CD4-positive, CD25-positive, alpha-beta regulatory T cell (primary cell): ENCODE data around the gene DYNC1I1. TPM values are rescaled to one million over a fixed set of nuclear protein-coding genes. Genes with fewer than 3 reads are reported as not detected.

ENCODE experiments used
- ATAC-seq, 2 donors: fragments of 150-1000 bp; cut with Tn5 transposase; one replicate each; pipeline ENCODE4 v1.10.0; 2021; ENCODE audit warnings: low read depth in 2 of 2, moderate number of reproducible peaks in 2 of 2, moderate library complexity in 1 of 2
- DNase-seq, 3 donors: peaks; one replicate each; pipeline versions ENCODE4 v3.0.0 to v3.0.0-alpha.2; 2012 to 2022; ENCODE audit warnings: mixed read lengths in 1 of 3
- H3K27ac ChIP-seq: one replicate; pipeline ENCODE4 v1.7.0; 2013; ENCODE audit warnings: mild to moderate bottlenecking, low read length; ENCODE audit not compliant: insufficient read depth, poor library complexity, severe bottlenecking
- H3K27me3 ChIP-seq: one replicate; pipeline ENCODE4 v1.7.0; 2013; ENCODE audit warnings: low read length; ENCODE audit not compliant: control insufficient read depth, insufficient read depth
- H3K36me3 ChIP-seq: one replicate; pipeline ENCODE4 v1.7.0; 2013; ENCODE audit warnings: mild to moderate bottlenecking, low read length, moderate library complexity; ENCODE audit not compliant: control insufficient read depth, insufficient read depth
- H3K4me1 ChIP-seq: 2 replicates; pipeline ENCODE4 v1.7.0; 2013; ENCODE audit warnings: mild to moderate bottlenecking, low read length; ENCODE audit not compliant: insufficient read depth, control insufficient read depth, poor library complexity, severe bottlenecking
- H3K4me3 ChIP-seq: one replicate; pipeline ENCODE4 v1.7.0; 2013; ENCODE audit warnings: low read depth, mild to moderate bottlenecking, low read length, moderate library complexity
- H3K9me3 ChIP-seq, 2 experiments: 1 replicate in 1 of 2; 2 replicates in 1 of 2; pipeline ENCODE4 v1.7.0; 2013; ENCODE audit warnings: low read length in 2 of 2, mild to moderate bottlenecking in 1 of 2, moderate library complexity in 1 of 2; ENCODE audit not compliant: control insufficient read depth in 2 of 2
- H3K27ac Mint-ChIP-seq, 3 donors: one replicate each; pipeline ENCODE4 v1.8.0; 2020 to 2022; ENCODE audit warnings: mild to moderate bottlenecking in 3 of 3, mixed read lengths in 3 of 3, moderate library complexity in 2 of 3
- H3K27me3 Mint-ChIP-seq: one replicate; pipeline ENCODE4 v1.8.0; 2022; ENCODE audit warnings: mild to moderate bottlenecking, mixed read lengths
- H3K36me3 Mint-ChIP-seq: one replicate; pipeline ENCODE4 v1.8.0; 2020; ENCODE audit warnings: mixed read lengths
- H3K4me1 Mint-ChIP-seq, 4 donors: one replicate each; pipeline ENCODE4 v1.8.0; 2020 to 2022; ENCODE audit warnings: mixed read lengths in 4 of 4, mild to moderate bottlenecking in 1 of 4
- H3K4me3 Mint-ChIP-seq, 4 donors: one replicate each; pipeline ENCODE4 v1.8.0; 2020 to 2022; ENCODE audit warnings: mild to moderate bottlenecking in 4 of 4, mixed read lengths in 4 of 4, moderate library complexity in 3 of 4
- H3K9me3 Mint-ChIP-seq, 7 donors: one replicate each; pipeline ENCODE4 v1.8.0; 2020 to 2022; ENCODE audit warnings: mixed read lengths in 7 of 7, mild to moderate bottlenecking in 3 of 7, moderate library complexity in 2 of 7
- polyA plus RNA-seq, 4 donors: library from polyadenylated mRNA; unstranded; fragments of 300-500 nt; fragmentation: Illumina TruSeq; gene quantifications; one replicate each; pipeline ENCODE4 v1.2.3, GENCODE V29; 2021
- total RNA-seq: library from RNA; stranded (reverse); gene quantifications from one replicate; pipeline ENCODE4 v1.2.3, GENCODE V29; 2022

DYNC1I1 gene
- total and polyA plus RNA-seq, 5 donors from 2014 or later, result not detected

- ATAC-seq, result no peak
- no peak overlapping the region for H3K27ac Mint-ChIP-seq
- no peak overlapping the region for H3K4me3 ChIP-seq
- no peaks in the 10 kb centered on the region for H3K27me3 ChIP-seq
- peaks cover 0 to 5% (median 0%) of the 10 kb centered on the region in 7 donors for H3K9me3 Mint-ChIP-seq
- H3K9me3 ChIP-seq, result no peaks in the 10 kb centered on the region
- no peaks in the 10 kb centered on the region for H3K36me3 Mint-ChIP-seq
- no peak overlapping the region for H3K4me3 Mint-ChIP-seq
- peaks cover 5% of the 10 kb centered on the region for H3K27me3 Mint-ChIP-seq
- H3K4me1 ChIP-seq, result no peaks in the 10 kb centered on the region
- no peaks in the 10 kb centered on the region for H3K4me1 Mint-ChIP-seq
- H3K36me3 ChIP-seq, result no peaks in the 10 kb centered on the region
- DNase-seq, result no peak
- H3K27ac ChIP-seq, result no peak overlapping the region
Measured at GRCh38 chr7:96033009-96033598, 260.8 kb downstream of the DYNC1I1 start.

GRCh38 chr7:96034940-96035727, 262.8 kb downstream of the DYNC1I1 start:
- ATAC-seq, result no peak
- Histone ChIP-seq H3K27me3 (no peaks in the 10 kb centered on the region), H3K9me3 (no peaks in the 10 kb centered on the region), H3K4me1 (no peaks in the 10 kb centered on the region), H3K27ac (no peak overlapping the region), H3K4me3 (no peak overlapping the region), H3K36me3 (no peaks in the 10 kb centered on the region)
- no peak for DNase-seq
- no peaks in the 10 kb centered on the region for H3K4me1 Mint-ChIP-seq
- H3K36me3 Mint-ChIP-seq, result no peaks in the 10 kb centered on the region
- peaks cover 0 to 5% (median 0%) of the 10 kb centered on the region in 7 donors for H3K9me3 Mint-ChIP-seq
- no peak overlapping the region for H3K27ac Mint-ChIP-seq
- no peak overlapping the region for H3K4me3 Mint-ChIP-seq
- peaks cover 5% of the 10 kb centered on the region for H3K27me3 Mint-ChIP-seq

- no peaks in the 10 kb centered on the region for H3K36me3 ChIP-seq
- H3K4me3 Mint-ChIP-seq, result peak overlapping the region in 1 of 4 donors; percentile 33
- H3K4me1 Mint-ChIP-seq, result no peaks in the 10 kb centered on the region
- DNase-seq (no peak), ATAC-seq (no peak)
- no peaks in the 10 kb centered on the region for H3K4me1 ChIP-seq
- H3K9me3 ChIP-seq, result no peaks in the 10 kb centered on the region
- no peak overlapping the region for H3K27ac Mint-ChIP-seq
- peaks cover 5% of the 10 kb centered on the region for H3K27me3 Mint-ChIP-seq
- H3K36me3 Mint-ChIP-seq, result no peaks in the 10 kb centered on the region
- H3K9me3 Mint-ChIP-seq, result peaks cover 0 to 2% (median 0%) of the 10 kb centered on the region in 7 donors
- H3K27me3 ChIP-seq, result peaks cover 2% of the 10 kb centered on the region
- H3K4me3 ChIP-seq, result no peak overlapping the region
- H3K27ac ChIP-seq, result no peak overlapping the region
Measured at GRCh38 chr7:96040250-96040772, 268.0 kb downstream of the DYNC1I1 start.

DNA sequence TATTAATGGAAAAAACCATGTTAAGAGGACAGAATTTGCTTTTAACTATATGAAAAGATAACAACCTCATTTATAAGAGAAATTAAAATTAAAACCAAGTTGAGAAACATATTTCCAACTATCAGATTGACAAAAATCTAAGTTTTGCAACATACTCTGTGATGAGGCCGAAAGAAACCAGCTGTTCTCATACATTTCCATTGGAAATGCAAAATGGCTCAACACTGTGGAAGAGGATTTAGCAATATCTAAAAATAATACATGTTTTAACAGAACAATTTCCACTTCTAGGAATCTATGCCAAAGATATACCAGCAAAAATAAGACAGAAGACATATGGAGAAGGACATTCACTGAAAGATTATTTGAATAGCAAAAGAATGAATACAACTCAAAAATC, 268.8 kb downstream of the DYNC1I1 start:
- Mint-ChIP-seq H3K27ac (no peak overlapping the region), H3K9me3 (peaks cover 0 to 2% (median 0%) of the 10 kb centered on the region in 7 donors), H3K4me1 (no peaks in the 10 kb centered on the region), H3K36me3 (no peaks in the 10 kb centered on the region), H3K4me3 (no peak overlapping the region), H3K27me3 (peaks cover 1% of the 10 kb centered on the region)
- H3K36me3 ChIP-seq, result no peaks in the 10 kb centered on the region
- H3K27me3 ChIP-seq, result peaks cover 2% of the 10 kb centered on the region
- no peak overlapping the region for H3K27ac ChIP-seq
- no peak for ATAC-seq
- H3K4me3 ChIP-seq, result no peak overlapping the region
- H3K9me3 ChIP-seq, result no peaks in the 10 kb centered on the region
- no peaks in the 10 kb centered on the region for H3K4me1 ChIP-seq
- DNase-seq, result no peak

GRCh38 chr7:96045181-96045580, 272.8 kb downstream of the DYNC1I1 start:
- Histone ChIP-seq H3K36me3 (no peaks in the 10 kb centered on the region), H3K4me1 (no peaks in the 10 kb centered on the region), H3K9me3 (no peaks in the 10 kb centered on the region), H3K27me3 (peaks cover 2% of the 10 kb centered on the region), H3K4me3 (no peak overlapping the region), H3K27ac (no peak overlapping the region)
- no peaks in the 10 kb centered on the region for H3K4me1 Mint-ChIP-seq
- H3K27me3 Mint-ChIP-seq, result no peaks in the 10 kb centered on the region
- no peak overlapping the region for H3K4me3 Mint-ChIP-seq
- no peak overlapping the region for H3K27ac Mint-ChIP-seq
- no peaks in the 10 kb centered on the region for H3K36me3 Mint-ChIP-seq
- no peak for ATAC-seq
- no peak for DNase-seq
- H3K9me3 Mint-ChIP-seq, result peaks cover 0 to 3% (median 0%) of the 10 kb centered on the region in 7 donors

DNA sequence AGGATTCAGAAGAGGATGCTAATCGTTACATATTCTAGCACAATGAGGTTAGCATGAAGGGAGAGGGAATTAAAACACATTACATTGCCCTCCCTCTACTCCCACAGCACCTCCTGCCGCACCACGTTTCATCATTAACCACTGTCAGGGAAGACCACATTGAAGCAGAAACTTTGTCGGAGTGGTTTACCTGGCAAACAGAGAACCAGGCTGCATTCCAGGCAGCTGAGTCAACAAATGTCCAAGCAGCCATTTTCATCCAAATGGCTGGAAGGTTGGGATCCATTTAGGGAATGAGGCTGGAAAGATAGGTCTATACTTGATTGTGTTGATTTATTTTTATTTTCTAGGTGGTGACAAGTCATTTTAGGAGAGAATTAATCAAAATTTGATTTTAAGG, 273.6 kb downstream of the DYNC1I1 start:
- no peak overlapping the region for H3K4me3 Mint-ChIP-seq
- Histone ChIP-seq H3K4me1 (no peaks in the 10 kb centered on the region), H3K4me3 (no peak overlapping the region), H3K36me3 (no peaks in the 10 kb centered on the region), H3K27ac (no peak overlapping the region), H3K27me3 (peaks cover 2% of the 10 kb centered on the region), H3K9me3 (no peaks in the 10 kb centered on the region)
- DNase-seq (no peak), ATAC-seq (no peak)
- no peaks in the 10 kb centered on the region for H3K4me1 Mint-ChIP-seq
- H3K27ac Mint-ChIP-seq, result no peak overlapping the region
- no peaks in the 10 kb centered on the region for H3K27me3 Mint-ChIP-seq
- H3K9me3 Mint-ChIP-seq, result peaks cover 0 to 3% (median 0%) of the 10 kb centered on the region in 7 donors
- no peaks in the 10 kb centered on the region for H3K36me3 Mint-ChIP-seq

DNA sequence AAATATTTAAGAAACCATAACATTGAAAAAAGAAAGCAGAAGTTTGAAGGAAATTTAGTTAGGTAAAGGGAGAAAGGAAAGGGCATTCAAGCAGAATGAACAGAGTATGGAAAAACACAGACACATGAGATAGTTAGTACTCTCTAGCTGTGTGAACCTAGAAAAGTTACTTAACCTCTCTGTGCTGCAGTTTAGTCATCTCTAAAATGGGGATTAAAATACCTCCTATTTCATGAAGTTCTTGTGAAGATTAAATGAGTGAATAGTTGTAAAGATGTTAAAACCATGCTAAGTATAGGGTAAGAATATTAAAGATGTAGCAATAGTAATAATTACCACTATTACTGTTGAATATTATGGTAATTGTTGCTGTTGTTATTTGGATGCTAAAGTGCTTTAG, 279.9 kb downstream of the DYNC1I1 start:
- DNase-seq (no peak), ATAC-seq (no peak)
- H3K4me3 Mint-ChIP-seq, result no peak overlapping the region
- Histone ChIP-seq H3K36me3 (no peaks in the 10 kb centered on the region), H3K4me1 (no peaks in the 10 kb centered on the region), H3K27me3 (peaks cover 2% of the 10 kb centered on the region), H3K9me3 (no peaks in the 10 kb centered on the region), H3K27ac (no peak overlapping the region), H3K4me3 (no peak overlapping the region)
- no peak overlapping the region for H3K27ac Mint-ChIP-seq
- H3K4me1 Mint-ChIP-seq, result no peaks in the 10 kb centered on the region
- no peaks in the 10 kb centered on the region for H3K36me3 Mint-ChIP-seq
- H3K9me3 Mint-ChIP-seq, result peaks cover 0 to 3% (median 0%) of the 10 kb centered on the region in 7 donors
- peaks cover 9% of the 10 kb centered on the region for H3K27me3 Mint-ChIP-seq
